ENCODE measurements around the gene LRRC55.

Gene LRRC55

DNA sequence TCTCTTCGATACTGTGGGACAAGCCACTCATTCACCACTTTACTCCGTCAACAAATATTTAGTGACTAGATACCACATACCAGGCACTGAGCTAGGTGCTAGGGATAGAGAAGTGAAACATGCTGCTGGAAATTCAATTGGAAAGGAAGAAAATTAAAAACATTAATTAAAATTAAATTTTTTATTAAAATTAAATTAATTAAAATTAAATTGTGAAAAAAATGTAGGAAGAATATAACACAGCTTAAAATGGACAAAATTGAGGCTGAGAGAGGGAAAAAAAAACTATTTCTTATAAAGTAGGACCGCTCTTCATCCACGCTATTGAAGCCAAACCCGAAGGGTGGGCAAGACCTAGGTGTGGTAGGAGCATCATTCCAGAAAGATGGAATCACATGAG, 23.6 kb upstream of the LRRC55 start:
- no peak for DNase-seq (ENCODE audit: low read depth, low spot score)
- no peak overlapping the region for H3K4me3 ChIP-seq (ENCODE audit: low read depth, low read length)
- TF ChIP-seq, protein P1, sequence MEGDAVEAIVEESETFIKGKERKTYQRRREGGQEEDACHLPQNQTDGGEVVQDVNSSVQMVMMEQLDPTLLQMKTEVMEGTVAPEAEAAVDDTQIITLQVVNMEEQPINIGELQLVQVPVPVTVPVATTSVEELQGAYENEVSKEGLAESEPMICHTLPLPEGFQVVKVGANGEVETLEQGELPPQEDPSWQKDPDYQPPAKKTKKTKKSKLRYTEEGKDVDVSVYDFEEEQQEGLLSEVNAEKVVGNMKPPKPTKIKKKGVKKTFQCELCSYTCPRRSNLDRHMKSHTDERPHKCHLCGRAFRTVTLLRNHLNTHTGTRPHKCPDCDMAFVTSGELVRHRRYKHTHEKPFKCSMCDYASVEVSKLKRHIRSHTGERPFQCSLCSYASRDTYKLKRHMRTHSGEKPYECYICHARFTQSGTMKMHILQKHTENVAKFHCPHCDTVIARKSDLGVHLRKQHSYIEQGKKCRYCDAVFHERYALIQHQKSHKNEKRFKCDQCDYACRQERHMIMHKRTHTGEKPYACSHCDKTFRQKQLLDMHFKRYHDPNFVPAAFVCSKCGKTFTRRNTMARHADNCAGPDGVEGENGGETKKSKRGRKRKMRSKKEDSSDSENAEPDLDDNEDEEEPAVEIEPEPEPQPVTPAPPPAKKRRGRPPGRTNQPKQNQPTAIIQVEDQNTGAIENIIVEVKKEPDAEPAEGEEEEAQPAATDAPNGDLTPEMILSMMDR (IDR thresholded peaks at IDR 0.05; ENCODE audit: low read depth, low read length), result no peak
- in situ Hi-C loops (cut with HindIII; ENCODE audit: low sequenced_read_pairs), result no loop called here

DNA sequence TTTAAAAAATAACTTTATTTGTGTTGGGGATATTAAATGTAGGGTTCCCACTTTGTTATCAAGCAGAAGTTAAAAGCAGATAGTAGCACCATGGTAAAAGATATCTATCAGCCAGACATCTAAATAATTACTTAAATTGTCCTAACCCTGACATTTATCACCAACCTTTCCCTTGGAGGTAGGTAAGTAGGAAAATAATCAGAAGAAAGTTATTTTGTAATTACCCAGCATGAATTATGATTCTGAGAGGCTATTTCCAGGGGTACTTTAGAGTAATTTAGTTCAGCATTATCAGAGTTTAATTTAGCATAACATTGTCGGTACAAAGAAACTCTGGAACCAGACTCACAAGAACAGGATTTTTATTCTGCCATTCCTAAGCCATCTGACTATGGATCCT, 23.2 kb upstream of the LRRC55 start:
- in situ Hi-C loops (cut with HindIII; ENCODE audit: low sequenced_read_pairs), result no loop called here
- no peak for DNase-seq (ENCODE audit: low read depth, low spot score)
- TF ChIP-seq, protein P1 (IDR thresholded peaks at IDR 0.05; ENCODE audit: low read depth, low read length), result no peak
- H3K4me3 ChIP-seq (ENCODE audit: low read depth, low read length), result no peak overlapping the region

DNA sequence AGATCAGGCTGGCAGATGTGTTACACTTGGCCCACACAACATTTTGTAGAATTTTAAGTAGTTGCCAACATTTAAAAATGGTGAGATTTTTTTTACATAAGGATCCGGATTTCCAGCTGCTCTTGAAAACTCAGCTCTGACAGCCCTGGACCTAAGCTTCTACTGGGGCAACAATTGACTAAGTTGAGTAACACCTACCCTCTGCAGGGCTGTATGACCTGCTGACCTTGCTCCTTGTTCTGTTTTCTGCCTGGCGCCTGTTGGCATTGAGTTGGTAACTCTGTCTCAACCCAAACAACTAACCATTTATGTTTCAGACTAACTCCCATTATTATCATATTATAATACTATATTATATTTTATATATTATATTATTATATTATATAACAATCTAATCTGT, 21.1 kb upstream of the LRRC55 start:
- DNase-seq (ENCODE audit: low read depth, low spot score), result no peak
- TF ChIP-seq, protein P1 (IDR thresholded peaks at IDR 0.05; ENCODE audit: low read depth, low read length), result no peak
- in situ Hi-C loops (cut with HindIII; ENCODE audit: low sequenced_read_pairs), result no loop called here

DNA sequence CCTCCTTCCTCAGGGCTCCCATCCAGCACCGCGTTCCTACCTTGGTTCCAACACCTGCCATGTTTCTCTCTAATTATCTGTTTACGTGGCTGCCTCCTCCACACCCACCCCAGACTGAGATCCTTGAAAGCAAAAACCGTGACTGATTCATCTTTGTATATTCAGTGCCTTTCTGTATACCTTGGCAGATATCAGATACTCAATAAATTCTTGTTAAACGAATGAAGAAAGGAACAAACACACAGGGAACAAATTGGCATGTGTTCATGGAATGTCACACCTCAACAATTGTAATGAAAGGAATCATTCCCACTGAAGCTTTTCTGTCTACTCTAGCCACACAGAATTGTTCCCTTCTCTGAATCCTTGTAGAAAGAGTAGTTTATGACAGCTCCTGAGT, 20.4 kb upstream of the LRRC55 start:
- in situ Hi-C loops (cut with HindIII; ENCODE audit: low sequenced_read_pairs), result no loop called here
- TF ChIP-seq, protein P1 (IDR thresholded peaks at IDR 0.05; ENCODE audit: low read depth, low read length), result no peak
- no peak for DNase-seq (ENCODE audit: low read depth, low spot score)
- no peak overlapping the region for H3K4me3 ChIP-seq (ENCODE audit: low read depth, low read length)

More for the DNA sequence above, 21.1 kb upstream of the LRRC55 start:
- H3K4me3 ChIP-seq (ENCODE audit: low read depth, low read length), result no peak overlapping the region

DNA sequence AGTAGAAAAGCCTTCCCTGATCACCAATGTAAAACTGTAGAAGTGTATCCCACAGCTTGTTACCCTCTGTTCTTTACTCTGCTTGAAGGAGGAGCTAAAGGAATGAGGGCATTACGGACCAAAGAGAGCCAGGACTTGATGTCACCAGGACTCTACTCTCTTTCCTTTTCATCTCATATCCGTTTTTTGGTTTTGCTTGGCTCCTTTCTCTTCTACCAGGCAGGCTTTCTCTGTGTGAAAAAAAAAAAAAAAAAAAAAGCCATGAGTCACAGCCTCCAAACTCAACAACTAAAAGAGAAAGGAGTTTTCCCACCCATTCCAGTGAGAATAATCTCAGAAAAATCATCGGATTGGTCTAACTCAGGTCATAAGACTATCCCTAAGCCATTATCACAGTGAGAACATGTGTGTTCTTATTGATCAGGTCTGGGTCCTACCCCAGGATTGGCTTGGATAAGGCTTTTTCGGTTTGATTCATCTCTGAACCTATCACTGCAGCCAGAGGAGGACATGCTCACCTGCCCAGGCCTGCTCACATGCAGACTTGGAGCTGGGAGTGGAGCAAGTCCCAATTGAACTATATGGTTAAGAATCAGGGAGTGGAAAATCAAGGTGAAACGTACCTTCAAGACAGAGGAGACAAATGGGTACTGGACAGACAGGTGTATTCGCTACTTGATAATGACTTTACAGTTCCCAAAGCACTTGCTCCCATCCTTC, 19.4 kb upstream of the LRRC55 start:
- H3K4me3 ChIP-seq (ENCODE audit: low read depth, low read length), result no peak overlapping the region
- no peak for DNase-seq (ENCODE audit: low read depth, low spot score)
- TF ChIP-seq, protein P1 (IDR thresholded peaks at IDR 0.05; ENCODE audit: low read depth, low read length), result no peak
- in situ Hi-C loops (cut with HindIII; ENCODE audit: low sequenced_read_pairs), result no loop called here

DNA sequence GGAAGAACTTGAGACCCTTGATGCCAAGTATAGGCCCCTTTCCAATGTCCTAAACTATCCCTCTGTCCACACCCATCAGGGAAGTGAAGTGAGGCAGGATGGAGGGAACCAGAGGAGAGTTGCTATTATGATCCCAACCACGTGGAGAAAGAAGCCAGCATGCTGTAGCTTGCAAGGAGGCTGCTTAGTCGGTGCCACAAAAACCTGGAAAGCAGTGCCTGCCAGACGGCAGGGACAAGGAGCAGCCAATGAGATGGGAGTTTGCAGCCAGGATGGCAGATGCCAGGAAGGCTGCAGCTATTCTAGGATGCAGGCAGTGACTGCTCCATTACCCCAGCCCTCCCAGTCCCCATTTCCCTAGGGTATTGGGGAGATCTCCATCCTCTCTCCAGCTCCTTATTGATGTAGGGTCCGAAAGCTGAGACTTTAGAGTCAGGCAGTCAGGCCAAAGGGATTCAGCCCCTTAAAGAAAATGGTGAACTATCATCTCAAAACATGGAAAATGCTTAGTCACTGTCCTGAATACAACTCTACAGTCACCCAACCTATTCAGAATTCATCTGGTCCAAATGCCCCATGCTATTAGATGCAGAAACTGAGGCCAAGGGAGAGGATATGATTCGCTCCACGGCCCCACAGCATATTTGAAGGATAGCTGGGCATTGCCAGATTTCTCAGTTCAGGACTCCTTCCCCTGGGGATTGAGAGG, 18.4 kb upstream of the LRRC55 start:
- in situ Hi-C loops (cut with HindIII; ENCODE audit: low sequenced_read_pairs), result no loop called here
- no peak for DNase-seq (ENCODE audit: low read depth, low spot score)
- H3K4me3 ChIP-seq (ENCODE audit: low read depth, low read length), result no peak overlapping the region
- TF ChIP-seq, protein P1 (IDR thresholded peaks at IDR 0.05; ENCODE audit: low read depth, low read length), result no peak

Data from astrocyte of the spinal cord (primary cell).